Measurements from ENCODE around the gene SCYGR3.
"Not testable (repeated sequence)": the region's sequence is repeated elsewhere in the genome, so short reads cannot be mapped to it uniquely, and the experiment has no call there.

The SCYGR3 gene

GRCh38 chr2:227612546-227613271 lies 1.9 kb downstream of the SCYGR3 start:
- no peak for DNase-seq

DNA sequence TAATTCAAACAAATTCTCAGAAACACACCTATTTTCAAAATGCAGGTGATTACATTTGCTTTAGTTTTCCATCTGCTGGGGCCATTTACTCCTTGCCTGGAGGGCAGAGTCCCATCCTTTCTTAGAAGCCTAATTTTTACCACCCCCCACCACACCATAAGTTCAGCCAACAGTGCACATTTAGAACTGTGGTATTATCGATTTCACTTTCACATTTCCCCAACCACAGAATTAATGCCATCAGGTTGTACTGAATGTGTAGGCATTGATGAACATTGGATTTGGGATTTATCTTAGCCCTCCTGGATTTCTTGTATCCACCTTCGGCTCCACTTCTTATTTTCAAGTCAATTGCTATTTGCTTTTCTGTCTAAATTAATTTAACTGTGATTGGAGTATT lies 4.5 kb downstream of the SCYGR3 start:
- DNase-seq = no peak

GRCh38 chr2:227608561-227609338 lies 5.9 kb downstream of the SCYGR3 start:
- DNase-seq = peak; percentile 25

GRCh38 chr2:227607941-227608340 lies 6.7 kb downstream of the SCYGR3 start:
- no peak for DNase-seq

DNA sequence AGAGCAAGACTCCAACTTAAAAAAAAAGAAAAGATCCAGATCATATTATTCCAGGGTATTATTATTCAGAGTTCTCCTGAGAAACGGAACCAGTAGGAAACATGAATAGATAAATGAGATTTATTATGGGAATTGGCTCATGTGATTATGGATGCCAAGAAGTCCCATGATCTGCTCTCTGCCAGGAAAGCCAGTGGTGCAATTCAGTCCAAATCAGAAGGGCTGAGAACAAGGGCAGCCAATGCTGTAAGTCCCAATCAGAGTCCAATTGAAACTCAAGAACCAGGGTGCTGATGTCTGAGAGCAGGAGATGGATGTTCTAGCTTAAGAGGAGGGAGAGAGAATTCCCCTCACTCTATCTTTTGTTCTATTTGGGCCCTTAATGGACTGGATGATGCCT lies 8.2 kb downstream of the SCYGR3 start:
- no peak for DNase-seq

DNA sequence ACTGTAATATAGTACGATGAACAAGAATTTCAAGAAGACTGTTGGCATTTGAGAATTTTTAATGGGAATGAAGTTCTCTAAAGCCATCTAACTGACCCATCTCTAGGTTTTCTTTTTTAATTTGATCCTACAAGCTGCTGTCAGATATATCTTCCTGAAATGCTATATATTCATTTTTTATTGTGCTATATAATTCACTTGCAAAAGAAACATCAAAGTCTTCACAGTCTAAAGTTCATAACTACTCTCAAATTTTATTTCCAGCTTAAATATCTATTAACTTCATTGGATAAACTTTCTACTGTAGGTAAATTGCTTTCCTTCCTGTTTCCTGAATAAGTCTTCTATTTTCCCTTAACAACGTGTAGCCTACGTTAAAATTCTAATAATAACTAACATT lies 12.3 kb downstream of the SCYGR3 start:
- no peak for DNase-seq

DNA sequence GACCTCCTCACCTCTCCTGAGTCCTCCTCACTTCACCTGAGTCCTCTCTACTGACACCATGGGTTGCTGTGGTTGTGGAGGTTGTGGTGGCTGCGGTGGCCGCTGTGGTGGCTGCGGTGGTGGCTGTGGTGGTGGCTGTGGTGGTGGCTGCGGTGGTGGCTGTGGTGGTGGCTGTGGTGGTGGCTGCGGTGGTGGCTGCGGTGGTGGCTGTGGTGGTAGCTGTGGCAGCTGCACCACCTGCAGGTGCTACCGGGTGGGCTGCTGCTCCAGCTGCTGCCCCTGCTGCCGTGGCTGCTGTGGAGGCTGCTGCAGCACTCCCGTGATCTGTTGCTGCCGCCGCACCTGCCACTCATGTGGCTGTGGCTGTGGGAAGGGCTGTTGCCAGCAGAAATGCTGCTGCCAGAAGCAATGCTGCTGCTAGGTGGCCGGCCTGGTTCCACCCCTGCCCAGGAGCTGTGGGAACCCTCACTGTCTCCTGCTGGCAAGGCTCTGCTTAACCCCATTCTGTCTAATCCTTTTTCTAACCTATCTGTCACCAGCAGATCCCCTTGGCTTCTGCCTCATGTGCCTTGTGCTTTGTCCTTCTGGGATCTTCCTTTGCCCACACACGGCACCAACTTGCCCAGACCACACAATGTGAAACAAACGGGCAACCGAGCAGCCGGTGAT lies 15.7 kb downstream of the SCYGR3 start, which contains the start of gene SCYGR2:
Gene SCYGR2, plus strand, starts transcription at position 59 of the 669 bp plus-strand sequence. Its CDS starts 0 bp downstream, at position 59.
- DNase-seq = not testable (repeated sequence)

GRCh38 chr2:227597998-227598397 lies 16.6 kb downstream of the SCYGR3 start:
- no peak for DNase-seq

GRCh38 chr2:227597036-227597435 lies 17.6 kb downstream of the SCYGR3 start:
- no peak for DNase-seq

- no peak for DNase-seq
Measured at GRCh38 chr2:227595797-227596196, 18.8 kb downstream of the SCYGR3 start.

- no peak for DNase-seq
Measured at GRCh38 chr2:227592694-227593387, 21.8 kb downstream of the SCYGR3 start.

- no peak for DNase-seq
Measured at GRCh38 chr2:227582369-227582768, 32.3 kb downstream of the SCYGR3 start.

- DNase-seq = no peak
Measured at GRCh38 chr2:227579791-227580190, 34.8 kb downstream of the SCYGR3 start.

- no peak for DNase-seq
Measured at GRCh38 chr2:227578642-227579041, 36.0 kb downstream of the SCYGR3 start.

DNA sequence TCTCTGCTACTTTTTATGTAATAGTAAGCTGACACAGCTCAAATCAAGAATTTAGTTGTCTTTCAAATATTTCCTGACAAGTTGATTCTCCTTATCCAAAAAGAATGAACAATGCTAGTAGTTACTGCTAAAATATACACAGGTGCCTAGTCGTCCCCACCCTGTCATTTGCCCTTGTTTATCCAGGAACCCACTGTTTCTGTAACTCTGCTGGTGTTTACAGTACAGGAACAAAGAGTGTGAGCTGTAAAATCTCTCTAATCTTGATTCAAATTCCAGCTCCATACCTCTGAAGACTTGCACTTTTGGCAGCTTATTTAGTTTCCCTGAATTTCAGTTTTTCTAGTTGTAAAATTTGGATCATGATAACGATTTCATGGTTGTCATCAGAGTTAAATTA lies 37.1 kb downstream of the SCYGR3 start:
- DNase-seq = no peak

DNA sequence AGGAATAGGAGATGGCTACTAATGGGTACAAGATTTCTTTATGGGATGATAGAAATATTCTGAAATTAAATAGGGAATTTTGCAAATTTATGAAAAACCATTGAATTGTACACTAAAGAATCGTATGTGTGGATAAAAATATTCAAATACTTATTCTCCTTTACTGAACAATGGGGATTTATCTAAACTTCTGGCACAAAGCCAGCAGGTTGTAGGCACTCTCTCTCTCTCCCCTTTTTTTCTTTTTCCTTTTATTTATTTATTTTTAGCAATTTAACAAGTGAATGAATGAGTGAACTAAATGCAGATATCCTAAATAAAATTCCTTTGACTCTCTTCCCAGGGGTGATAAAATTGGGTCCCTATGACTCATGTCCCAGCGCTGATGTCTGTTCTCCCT lies 37.8 kb downstream of the SCYGR3 start:
- DNase-seq = no peak

DNA sequence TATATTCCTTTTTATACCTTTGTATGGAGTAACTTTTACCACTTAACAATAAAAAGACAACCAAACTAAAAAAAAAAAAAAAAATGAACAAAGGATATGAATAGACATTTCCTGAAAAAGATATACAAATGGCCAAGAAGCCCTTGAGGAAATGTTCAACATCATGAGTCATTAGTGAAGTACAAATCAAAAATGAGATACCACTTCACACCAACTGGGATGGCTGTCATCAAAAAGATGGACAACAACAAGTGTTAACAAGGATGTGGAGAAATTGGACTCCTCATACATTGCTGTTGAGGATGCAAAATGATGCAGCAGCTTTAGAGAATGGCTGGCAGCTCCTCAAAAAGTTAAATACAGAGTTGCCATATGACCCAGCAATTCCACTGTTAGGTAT lies 38.5 kb downstream of the SCYGR3 start:
- no peak for DNase-seq

GRCh38 chr2:227570615-227571014 lies 44.0 kb downstream of the SCYGR3 start:
- no peak for DNase-seq

DNA sequence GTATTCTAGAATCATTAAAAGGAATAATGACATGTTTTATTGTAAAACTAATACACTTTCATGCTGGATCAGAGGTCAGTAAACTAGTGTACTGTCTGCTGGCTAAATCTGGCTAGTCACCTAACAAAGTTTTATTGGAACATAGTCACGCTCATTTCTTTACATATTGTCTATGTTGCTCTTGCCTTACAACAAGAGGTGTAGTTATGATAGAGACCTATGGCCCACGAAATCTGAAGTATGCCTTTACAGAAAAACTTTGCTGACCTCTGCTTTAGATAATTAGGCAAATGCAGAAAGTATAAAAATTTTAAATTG lies 45.8 kb downstream of the SCYGR3 start:
- no peak for DNase-seq

GRCh38 chr2:227566012-227566411 lies 48.6 kb downstream of the SCYGR3 start:
- no peak for DNase-seq

DNA sequence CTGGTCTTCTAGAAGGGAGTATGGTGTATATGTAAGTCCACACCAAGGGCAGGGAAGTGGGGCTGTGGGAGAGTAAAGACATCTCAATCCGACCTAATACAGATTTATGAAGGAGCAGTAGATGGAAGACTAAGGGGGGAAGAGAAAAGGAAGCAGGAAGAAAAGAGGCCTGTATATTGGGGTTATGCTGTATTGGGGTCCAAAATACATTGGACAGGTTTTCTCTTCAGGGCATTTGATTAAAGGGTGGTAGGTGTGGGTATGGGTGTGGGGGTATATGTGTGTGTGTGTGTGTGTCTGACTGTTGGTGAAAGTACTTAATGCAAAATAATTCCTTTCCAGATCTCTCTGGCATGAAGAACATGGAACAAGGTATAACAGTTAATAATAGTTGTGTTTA lies 49.6 kb downstream of the SCYGR3 start:
- DNase-seq = no peak

Measured in CD4-positive, alpha-beta T cell treated with Interferon gamma for 1 hour (primary cell).